Endodermal cell (in vitro differentiated cells): ENCODE results near the gene KATNIP. TPM values are rescaled to one million over a fixed set of nuclear protein-coding genes. Genes with fewer than 3 reads are reported as not detected.

Experiments used
- DNase-seq: peaks from one replicate; pipeline ENCODE4 v3.0.0-alpha.2; 2017
- H3K27ac ChIP-seq: 2 replicates; pipeline ENCODE4 v1.5.1; 2013; ENCODE audit warnings: mild to moderate bottlenecking, low read depth, low read length, moderate library complexity
- H3K27me3 ChIP-seq: 2 replicates; pipeline ENCODE4 v1.6.1; 2013; ENCODE audit warnings: mild to moderate bottlenecking, low read length, moderate library complexity; ENCODE audit not compliant: insufficient read depth, control insufficient read depth, poor library complexity, severe bottlenecking
- H3K36me3 ChIP-seq: 2 replicates; pipeline ENCODE4 v1.7.0; 2013; ENCODE audit warnings: mild to moderate bottlenecking, low read length, moderate library complexity; ENCODE audit not compliant: control insufficient read depth, insufficient read depth
- H3K4me1 ChIP-seq: one replicate; pipeline ENCODE4 v1.7.0; 2013; ENCODE audit warnings: low read length; ENCODE audit not compliant: control insufficient read depth, insufficient read depth
- H3K4me3 ChIP-seq: 2 replicates; pipeline ENCODE4 v1.5.1; 2013; ENCODE audit warnings: mild to moderate bottlenecking, low read length, moderate library complexity
- H3K9ac ChIP-seq: 2 replicates; pipeline ENCODE4 v1.6.1; 2013; ENCODE audit warnings: mild to moderate bottlenecking, low read length, moderate library complexity; ENCODE audit not compliant: poor library complexity, severe bottlenecking; ENCODE audit errors: extremely low read depth
- H3K9me3 ChIP-seq: 2 replicates; pipeline ENCODE4 v1.6.1; 2013; ENCODE audit warnings: mild to moderate bottlenecking, low read length, moderate library complexity; ENCODE audit not compliant: control insufficient read depth
- H3K27ac Mint-ChIP-seq: 2 replicates; pipeline ENCODE4 v1.8.0; 2020; ENCODE audit warnings: mixed read lengths
- H3K27me3 Mint-ChIP-seq: 2 replicates; pipeline ENCODE4 v1.8.0; 2021; ENCODE audit warnings: mild to moderate bottlenecking, mixed read lengths; ENCODE audit not compliant: insufficient read depth
- H3K36me3 Mint-ChIP-seq: 2 replicates; pipeline ENCODE4 v1.8.0; 2020; ENCODE audit warnings: low read depth, mixed read lengths
- H3K4me1 Mint-ChIP-seq: 2 replicates; pipeline ENCODE4 v1.8.0; 2020; ENCODE audit warnings: mixed read lengths
- H3K4me3 Mint-ChIP-seq: 2 replicates; pipeline ENCODE4 v1.8.0; 2020; ENCODE audit warnings: mild to moderate bottlenecking, moderate library complexity, mixed read lengths
- H3K9me3 Mint-ChIP-seq: 2 replicates; pipeline ENCODE4 v1.8.0; 2020; ENCODE audit warnings: mild to moderate bottlenecking, mixed read lengths
- WGBS, 2 experiments: methylation state at CpG; one replicate each; pipeline versions ENCODE4 v1.1.5 to v1.1.7; 2013; ENCODE audit warnings: missing lambda C conversion rate in 2 of 2, mixed read lengths in 1 of 2; ENCODE audit not compliant: insufficient coverage in 1 of 2, insufficient read length in 1 of 2; 5-methylcytosine and 5-hydroxymethylcytosine counted together
- total RNA-seq, 2 donors: library from RNA; stranded (reverse); fragmentation: NEBNext Ultra II Directional in 1 of 2; extraction: Animal tissue kit (Norgen Biotek cat#: 25700) in 1 of 2; gene quantifications; 2 replicates in 1 of 2; 3 replicates in 1 of 2; pipeline ENCODE4 v1.2.1, GENCODE V29; 2021
- TF ChIP-seq, protein P1 (sequence below): fragments of 200-600 bp; sonication (generic); conservative IDR thresholded peaks from 2 replicates; pipeline ENCODE4 v1.5.0; 2021; ENCODE audit warnings: antibody characterized with exemption, mild to moderate bottlenecking

The KATNIP gene
- total RNA-seq, 2 donors from 2014 or later, result 33.6 to 39.1 TPM

DNA sequence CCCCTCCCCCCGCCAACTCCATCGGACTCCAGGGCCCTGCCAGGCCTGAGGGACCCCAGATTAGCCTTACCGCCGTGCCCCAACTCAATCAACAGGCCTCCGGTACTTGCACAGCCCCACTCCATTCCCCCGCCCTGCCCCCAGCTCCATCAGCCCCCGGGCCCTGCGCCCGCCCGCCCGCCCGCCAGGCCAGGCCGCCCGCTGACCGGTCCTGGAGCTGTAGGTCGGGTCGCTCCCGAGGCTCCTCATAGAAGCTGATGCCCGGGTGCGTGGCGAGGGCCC, 539 bp upstream of the KATNIP start:
- no peaks in the 10 kb centered on the region for H3K27me3 Mint-ChIP-seq
- no peaks in the 10 kb centered on the region for H3K4me1 ChIP-seq
- H3K4me1 Mint-ChIP-seq, result peaks cover 22% of the 10 kb centered on the region
- TF ChIP-seq, protein P1, sequence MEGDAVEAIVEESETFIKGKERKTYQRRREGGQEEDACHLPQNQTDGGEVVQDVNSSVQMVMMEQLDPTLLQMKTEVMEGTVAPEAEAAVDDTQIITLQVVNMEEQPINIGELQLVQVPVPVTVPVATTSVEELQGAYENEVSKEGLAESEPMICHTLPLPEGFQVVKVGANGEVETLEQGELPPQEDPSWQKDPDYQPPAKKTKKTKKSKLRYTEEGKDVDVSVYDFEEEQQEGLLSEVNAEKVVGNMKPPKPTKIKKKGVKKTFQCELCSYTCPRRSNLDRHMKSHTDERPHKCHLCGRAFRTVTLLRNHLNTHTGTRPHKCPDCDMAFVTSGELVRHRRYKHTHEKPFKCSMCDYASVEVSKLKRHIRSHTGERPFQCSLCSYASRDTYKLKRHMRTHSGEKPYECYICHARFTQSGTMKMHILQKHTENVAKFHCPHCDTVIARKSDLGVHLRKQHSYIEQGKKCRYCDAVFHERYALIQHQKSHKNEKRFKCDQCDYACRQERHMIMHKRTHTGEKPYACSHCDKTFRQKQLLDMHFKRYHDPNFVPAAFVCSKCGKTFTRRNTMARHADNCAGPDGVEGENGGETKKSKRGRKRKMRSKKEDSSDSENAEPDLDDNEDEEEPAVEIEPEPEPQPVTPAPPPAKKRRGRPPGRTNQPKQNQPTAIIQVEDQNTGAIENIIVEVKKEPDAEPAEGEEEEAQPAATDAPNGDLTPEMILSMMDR, result no peak
- no peaks in the 10 kb centered on the region for H3K9me3 Mint-ChIP-seq
- 0% methylated on average over 20 of the region's 21 CpGs; no CpG with 5 or more reads in 1 of the 2 experiments for WGBS, 2 experiments
- peak overlapping the region; percentile 99 for H3K4me3 Mint-ChIP-seq
- H3K27ac Mint-ChIP-seq, result peak overlapping the region; percentile 89
- H3K27ac ChIP-seq, result no peak overlapping the region
- no peaks in the 10 kb centered on the region for H3K9me3 ChIP-seq
- H3K4me3 ChIP-seq, result peak overlapping the region; percentile 99
- H3K9ac ChIP-seq, result peak overlapping the region; percentile 73
- no peaks in the 10 kb centered on the region for H3K27me3 ChIP-seq
- peaks cover 18% of the 10 kb centered on the region for H3K36me3 ChIP-seq
- DNase-seq, result no peak
- peaks cover 23% of the 10 kb centered on the region for H3K36me3 Mint-ChIP-seq

DNA sequence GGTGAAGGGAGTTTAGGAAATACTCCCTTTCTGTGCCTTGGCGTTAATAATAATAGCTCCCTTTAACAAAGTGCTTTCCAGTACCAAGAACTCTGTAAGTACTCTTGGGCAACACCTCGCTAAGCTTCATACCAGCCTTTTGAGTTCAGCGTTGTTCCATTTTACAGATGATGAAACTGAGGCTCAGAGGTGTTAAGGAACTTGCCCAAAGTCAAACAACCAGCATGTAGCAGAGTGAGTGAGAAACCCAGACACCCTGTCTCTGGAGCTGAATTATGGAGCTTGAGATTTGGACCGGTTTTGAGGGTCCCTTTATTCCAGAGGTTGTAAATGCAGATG, 607 bp downstream of the KATNIP start:
- H3K4me1 Mint-ChIP-seq, result peaks cover 22% of the 10 kb centered on the region
- H3K27me3 Mint-ChIP-seq, result no peaks in the 10 kb centered on the region
- no peaks in the 10 kb centered on the region for H3K4me1 ChIP-seq
- H3K9ac ChIP-seq, result peak overlapping the region; percentile 79
- TF ChIP-seq, protein P1, result no peak
- H3K36me3 Mint-ChIP-seq, result peaks cover 14% of the 10 kb centered on the region
- no peaks in the 10 kb centered on the region for H3K27me3 ChIP-seq
- no peaks in the 10 kb centered on the region for H3K9me3 Mint-ChIP-seq
- H3K27ac Mint-ChIP-seq, result peak overlapping the region; percentile 98
- 62 to 76% methylated on average over 3 to 4 of the region's 4 CpGs for WGBS, 2 experiments
- peaks cover 11% of the 10 kb centered on the region for H3K36me3 ChIP-seq
- H3K9me3 ChIP-seq, result no peaks in the 10 kb centered on the region
- H3K27ac ChIP-seq, result no peak overlapping the region
- H3K4me3 ChIP-seq, result peak overlapping the region; percentile 99
- no peak for DNase-seq
- H3K4me3 Mint-ChIP-seq, result peak overlapping the region; percentile 99

DNA sequence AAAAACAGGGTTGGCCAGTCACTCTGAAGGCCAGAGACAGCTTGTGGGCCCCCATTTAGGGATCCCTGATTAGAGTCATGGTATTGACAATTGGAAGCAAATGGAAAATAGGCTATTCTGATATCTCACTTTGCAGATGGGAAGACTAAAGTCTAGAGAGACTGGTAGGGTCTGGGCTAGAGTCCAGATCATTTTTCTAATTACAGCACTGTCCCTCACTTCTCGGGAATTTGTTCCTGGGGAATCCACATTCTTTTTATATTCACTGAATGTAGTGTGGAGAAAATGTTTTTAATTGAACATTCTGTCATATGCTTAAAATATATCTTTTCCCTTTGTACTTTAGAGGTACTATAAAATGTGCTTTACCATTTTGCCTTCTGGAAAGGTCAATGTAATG, 1.1 kb downstream of the KATNIP start:
- Histone ChIP-seq H3K4me1 (no peaks in the 10 kb centered on the region), H3K9ac (no peak overlapping the region), H3K9me3 (no peaks in the 10 kb centered on the region), H3K27me3 (no peaks in the 10 kb centered on the region), H3K4me3 (peak overlapping the region; percentile 99), H3K36me3 (peaks cover 6% of the 10 kb centered on the region), H3K27ac (no peak overlapping the region)
- Mint-ChIP-seq H3K4me1 (peaks cover 22% of the 10 kb centered on the region), H3K9me3 (no peaks in the 10 kb centered on the region), H3K4me3 (peak overlapping the region; percentile 99), H3K27ac (peak overlapping the region; percentile 12), H3K27me3 (no peaks in the 10 kb centered on the region), H3K36me3 (peaks cover 12% of the 10 kb centered on the region)
- 80% methylated on average over 1 of the region's 1 CpG; no CpG with 5 or more reads in 1 of the 2 experiments for WGBS, 2 experiments
- TF ChIP-seq, protein P1, result no peak
- no peak for DNase-seq
